M059J (cell line): ENCODE results near the gene SLC12A7. TPM values are rescaled to one million over a fixed set of nuclear protein-coding genes. Genes with fewer than 3 reads are reported as not detected.
"Not testable (repeated sequence)": the region's sequence is repeated elsewhere in the genome, so short reads cannot be mapped to it uniquely, and the experiment has no call there.

Source experiments
- DNase-seq: peaks from one replicate; pipeline ENCODE4 v3.0.0-alpha.2; 2012; ENCODE audit warnings: low read depth
- total RNA-seq: library from RNA; depleted of rRNA; stranded (reverse); fragments of >200 nt; shearing (Covaris generic); gene quantifications from 2 replicates; pipeline ENCODE4 v1.2.3, GENCODE V29; 2014

The SLC12A7 gene
- total RNA-seq, 1 experiment from 2014 or later: 14.2 TPM

DNA sequence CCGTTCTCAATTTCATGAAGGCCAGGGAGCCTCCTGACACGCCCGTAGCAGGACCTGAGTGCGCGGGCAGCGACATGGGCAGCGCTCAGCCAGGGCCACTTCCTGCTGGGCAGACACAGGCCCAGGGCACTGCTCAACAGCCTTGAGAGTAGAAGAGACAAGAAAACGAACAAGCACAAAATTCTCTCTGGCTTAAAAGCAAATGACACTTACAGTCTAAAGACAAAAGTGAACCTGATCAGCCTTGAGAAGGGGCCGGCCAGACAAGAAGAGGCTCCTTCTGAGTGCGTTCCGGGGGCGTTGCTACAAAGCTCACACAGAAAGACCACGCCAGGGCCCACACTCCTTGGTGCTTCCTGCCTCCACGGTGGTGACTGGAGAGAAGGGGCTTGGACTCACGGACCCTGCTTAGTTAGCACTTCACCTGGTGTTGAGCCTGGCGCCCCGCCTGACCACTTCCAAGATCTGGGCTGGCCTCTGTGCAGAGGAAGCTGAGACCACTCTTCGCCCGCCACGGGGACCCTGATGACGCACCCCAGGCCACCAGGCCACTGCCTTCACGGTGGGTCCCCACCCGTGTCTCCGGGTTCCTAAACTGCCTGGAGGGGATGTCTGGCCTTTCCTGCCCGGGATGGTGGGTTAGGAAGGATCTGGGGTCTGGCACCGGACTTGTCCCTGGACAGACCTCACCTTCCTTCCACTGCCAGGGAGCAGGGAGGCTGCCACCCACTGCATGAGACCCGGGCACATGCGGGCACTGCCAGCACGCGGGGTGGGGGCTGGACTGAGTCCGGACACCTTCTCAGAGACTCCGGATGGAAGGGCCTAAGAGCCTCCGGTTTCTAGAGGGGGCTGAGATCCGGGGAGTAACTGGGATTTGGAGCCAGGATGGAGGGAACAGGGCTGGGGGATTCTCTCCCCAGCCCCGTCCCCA lies 1.3 kb downstream of the SLC12A7 start:
- DNase-seq: no peak

DNA sequence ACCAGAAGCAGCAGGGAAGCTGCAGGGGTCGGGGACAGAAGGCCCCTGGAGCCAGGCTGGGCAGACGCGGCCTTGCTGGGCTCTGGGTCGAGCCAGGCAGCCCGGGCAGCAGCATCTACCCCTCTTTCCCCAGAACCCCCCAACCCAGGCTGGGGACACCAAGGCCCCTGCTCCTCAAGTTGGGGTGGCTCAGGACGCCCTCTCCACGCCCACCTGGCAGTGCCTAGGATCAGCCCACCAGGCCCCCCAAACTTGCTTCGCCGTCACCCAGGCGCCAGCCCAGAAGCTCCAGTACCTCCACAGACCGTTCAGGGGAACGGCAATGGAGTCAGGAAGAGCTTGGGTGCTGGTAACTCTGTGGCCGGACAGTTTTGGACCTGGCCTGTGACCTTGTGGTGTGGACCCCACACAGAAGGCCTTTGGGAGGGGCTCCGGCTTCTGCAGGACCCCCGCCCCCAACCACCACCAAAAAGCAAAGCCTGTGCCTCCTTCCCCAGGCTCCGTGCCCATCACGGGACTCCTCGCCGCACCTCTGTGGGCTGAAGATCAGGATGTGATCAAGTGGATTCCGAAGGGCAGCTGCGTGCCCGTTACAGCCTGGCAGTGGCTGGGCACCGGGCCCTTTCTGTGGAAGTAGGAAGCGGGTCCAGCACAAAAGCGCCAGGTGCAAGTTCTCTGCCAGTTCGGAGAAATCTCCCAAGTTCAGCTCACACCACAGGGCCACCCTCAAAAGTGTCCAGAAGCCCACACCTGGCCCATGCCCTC lies 2.1 kb downstream of the SLC12A7 start:
- no peak for DNase-seq

DNA sequence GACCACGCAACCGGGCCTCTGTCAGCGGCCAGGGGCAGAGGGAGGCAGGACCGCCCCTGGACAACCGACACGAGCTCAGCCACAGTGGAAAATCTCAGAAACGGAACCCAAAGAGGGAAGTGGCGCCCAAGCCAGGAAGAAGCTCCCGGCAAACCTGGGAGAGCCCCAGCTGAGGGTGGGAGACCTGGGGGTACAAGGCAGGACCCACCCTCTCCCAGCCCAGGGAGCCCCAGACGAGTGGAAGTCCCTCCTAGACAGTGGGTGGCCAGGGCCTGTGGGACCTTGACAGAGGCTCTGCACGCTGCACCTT lies 3.0 kb downstream of the SLC12A7 start:
- no peak for DNase-seq

DNA sequence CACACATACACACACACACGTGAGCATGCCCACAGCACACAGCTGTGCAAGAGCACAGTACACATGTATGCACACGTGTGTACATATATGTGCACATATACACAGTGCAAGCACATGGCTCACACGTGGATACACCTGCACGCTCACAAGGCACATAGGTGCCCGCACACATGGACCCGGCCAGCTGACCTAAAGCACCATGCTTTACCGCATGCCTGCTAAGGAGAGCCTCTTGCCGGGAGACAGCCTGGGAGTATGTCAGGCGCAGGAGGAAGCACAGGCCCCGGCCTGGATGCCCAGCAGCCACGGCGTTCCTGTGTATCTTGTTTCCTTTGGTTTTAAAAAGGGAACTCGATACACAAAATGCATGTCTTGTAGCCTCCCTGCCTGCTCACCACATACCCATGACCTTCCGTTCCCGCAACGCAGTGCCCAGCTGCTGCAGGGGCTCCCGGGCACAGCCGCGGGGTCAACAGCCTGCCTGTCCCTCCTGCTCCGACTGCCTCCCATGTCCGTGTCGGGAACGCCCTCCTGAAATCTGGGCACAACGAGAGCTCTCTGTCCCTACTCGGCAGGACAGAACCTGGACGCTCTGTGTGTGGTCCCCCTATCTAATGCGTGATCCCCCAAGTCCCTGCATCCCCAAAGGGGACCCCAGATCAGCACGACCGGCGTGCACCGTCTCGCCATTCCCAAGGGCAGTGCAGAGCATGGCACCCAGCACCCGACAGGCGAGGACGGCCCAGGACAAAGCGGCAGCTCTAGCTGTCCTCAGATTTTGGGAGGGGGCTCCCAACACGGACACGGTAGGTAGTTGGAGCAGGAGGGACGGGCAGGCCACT lies 3.6 kb downstream of the SLC12A7 start:
- no peak for DNase-seq

DNA sequence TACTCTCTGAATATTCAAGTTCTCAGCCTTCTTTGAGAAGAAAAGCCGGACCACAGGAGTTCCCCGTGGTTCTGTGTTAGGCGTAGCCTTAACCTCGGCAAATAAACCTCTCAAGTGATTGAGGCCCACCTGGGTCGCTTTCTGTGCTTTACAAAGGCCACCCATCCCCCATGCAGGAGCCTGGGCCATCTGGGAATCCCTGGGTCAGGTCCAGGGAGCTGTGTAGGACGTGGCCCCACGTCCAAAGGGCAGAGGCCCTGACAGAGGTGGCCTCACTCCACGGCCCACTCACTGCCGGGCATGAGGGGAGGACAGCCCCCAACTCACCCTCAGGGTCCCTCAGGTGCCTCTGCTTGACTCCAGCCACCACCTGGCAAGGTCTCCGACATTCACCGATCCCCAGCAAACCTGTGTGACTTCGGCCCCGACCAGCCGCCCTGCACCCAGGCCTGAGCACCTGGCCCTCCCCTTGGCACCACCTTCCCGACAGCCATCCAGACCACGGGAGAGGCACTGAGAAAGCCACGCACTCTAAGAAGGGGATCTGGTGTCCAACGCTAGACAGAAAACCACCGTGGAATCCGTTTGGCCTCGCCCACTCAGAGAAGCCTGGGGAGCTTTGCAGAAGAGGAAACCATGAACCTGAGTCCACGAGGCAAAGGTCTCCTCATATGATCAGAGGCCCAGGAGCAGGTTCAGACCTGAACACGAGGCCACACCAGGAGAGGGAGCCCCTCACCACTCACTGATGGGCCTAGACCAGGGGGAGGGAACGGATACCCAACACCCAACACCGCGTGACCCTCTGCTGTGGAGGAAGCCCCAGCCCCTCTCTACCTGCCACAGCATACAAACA lies 4.5 kb downstream of the SLC12A7 start:
- no peak for DNase-seq

DNA sequence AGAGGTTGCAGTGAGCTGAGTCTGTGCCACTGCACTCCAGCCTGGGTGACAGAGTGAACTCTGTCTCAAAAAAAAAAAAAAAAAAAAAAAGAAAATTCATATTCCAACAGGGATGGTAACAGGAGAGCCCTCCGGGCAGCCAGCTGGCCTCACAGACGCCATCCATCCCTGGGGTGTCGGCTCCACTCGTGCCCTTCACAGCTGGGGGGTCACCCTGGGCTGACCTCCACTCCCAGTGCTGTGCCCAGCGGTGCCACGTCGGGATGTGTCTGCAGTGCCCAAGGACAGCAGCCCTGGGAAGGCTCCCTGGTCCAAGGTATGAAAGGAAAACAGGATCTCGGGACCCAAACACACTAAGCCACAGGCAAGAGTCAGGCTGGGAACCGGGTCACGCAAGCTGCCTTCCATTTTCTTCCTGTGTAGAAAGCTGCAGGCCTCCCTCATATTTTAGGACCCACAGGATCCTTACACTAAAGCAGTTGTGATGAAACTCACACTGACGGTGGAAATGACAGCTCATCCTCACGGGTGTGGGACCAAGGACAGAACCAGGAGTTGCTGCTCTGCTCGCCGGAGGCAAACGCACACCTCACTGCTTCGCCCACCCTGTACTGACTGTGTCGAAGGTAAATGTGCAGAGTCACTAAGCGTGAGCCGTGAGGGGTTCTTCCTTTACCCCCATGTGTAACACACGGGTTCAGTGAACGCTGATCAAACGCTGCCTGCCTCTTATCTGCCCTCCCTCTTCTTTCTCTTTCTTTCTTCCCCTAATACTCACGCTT lies 5.3 kb downstream of the SLC12A7 start:
- no peak for DNase-seq

DNA sequence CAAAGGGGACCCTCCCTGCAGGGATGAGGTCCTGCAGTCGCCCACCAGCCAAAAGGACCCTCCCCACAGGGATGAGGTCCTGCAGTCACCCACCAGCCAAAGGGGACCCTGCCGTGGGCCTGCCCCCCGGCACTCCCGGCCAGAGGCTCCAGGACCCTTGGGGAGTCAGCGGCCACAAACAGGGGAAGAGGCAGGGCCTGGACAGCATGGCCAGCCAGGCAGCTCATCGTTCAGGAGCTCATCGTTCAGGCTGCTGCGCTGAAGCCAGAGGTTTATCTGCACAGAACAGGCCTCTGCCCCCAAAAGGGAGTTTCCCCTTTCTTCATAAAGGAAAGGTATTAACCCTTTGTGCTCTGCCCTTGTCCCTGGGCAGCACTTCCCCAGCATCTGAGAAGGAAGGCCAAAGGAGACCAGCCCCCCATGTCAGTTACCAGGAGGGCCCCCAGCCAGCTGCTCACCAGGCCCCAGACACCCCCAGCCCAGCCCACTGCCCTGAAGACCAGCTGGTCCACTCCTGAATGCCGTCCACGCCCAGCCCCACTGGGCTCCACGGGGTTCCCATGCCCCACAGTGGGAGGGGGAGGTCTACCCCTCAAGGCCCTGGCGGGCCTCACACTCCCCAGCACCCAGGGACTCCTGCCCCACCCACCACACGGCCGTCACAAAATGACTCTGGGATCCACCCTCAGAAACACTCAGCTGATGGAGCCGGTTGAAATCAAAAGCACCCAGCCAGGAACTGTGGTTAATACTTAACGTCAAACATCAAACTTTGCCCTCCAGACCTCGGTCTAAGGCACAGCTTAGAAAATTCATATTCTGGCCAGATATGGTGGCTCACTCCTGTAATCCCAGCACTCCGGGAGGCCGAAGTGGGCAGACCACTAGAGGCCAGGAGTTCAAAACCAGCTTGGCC lies 6.3 kb downstream of the SLC12A7 start:
- no peak for DNase-seq

DNA sequence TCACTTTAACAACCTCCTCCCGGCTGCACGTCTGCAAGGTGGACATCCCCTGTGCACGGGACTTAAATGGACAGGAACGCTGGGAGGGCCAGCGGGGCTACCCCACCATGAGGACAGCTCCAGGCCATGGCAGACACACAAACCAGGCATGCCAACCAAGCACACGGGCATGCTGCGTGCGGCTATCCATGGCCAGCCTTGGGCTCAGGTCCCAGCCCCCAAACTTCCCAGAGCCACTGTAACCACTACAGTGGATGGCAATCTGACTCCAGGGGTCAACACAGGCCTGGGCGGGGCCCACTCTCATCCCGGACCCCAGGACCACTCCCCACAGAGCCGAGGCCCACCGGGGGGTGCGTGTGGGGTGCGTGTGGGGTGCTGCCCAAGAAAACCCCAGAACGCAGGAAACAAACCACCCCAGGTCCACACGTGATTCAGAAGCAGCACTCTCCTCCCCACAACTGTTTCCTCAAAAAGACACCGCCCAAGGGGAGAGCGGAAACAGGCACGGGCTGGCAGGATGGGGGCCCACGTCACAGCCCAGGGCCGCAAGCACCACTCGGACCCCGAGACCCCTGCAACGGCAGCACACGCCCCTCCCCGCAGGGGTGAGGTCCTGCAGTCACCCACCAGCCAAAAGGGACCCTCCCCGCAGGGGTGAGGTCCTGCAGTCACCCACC lies 7.4 kb downstream of the SLC12A7 start:
- no peak for DNase-seq

DNA sequence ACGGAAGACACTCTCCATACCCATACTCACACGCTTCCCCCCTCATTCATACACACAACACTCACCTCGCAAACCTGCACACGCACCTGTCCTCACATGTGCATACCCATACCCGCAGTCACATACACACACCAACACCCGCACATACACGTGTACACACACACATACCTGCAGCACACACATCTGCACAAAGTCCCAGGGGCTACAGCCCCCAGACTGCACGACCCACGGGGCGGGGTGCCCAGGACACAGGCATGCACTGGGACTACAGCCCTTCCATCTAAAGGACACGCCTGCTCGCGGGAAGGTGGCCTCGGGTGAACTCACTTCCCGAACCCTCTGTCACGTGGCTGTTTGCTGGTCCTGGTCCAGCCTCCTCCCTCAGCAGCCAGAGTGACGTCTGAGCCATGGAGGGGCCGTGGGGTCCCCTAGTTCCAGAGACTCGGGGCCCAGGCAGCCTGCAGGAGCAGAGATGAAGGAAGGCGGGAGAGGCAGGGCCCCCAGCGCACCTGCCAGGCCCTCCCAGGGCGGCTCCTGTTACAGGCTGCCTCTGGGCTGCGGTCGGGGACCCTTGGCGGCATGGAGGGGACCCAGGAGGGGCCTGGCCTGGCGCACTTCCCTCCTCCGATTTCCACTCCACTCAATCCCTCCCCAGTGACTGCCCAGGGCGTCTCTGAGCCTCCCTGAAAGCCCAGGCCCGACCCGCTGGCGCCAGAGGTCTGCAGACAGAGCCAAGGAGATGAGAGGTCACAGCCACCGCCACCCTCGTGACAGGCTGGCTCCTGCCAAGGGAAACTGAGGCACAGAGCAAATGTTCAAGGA lies 8.1 kb downstream of the SLC12A7 start:
- no peak for DNase-seq

DNA sequence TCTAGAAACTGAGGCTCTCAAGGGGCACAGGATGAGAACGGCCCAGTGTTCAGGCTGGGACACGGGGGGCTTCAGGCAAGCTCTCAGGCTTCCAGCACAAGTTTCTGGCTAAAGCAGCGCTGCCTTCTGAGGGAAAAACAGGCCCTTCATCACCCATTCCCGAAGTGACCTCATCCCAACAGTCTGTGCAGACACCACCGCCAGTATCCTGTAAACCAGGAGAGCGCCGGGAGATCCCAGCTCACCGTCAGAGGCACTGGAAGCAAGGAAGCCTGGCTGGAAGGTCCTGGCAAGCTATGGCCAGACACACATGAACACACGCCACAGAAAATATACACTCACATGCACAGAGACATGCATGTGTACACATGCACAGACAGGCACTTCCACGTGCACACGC lies 8.8 kb downstream of the SLC12A7 start:
- no peak for DNase-seq

DNA sequence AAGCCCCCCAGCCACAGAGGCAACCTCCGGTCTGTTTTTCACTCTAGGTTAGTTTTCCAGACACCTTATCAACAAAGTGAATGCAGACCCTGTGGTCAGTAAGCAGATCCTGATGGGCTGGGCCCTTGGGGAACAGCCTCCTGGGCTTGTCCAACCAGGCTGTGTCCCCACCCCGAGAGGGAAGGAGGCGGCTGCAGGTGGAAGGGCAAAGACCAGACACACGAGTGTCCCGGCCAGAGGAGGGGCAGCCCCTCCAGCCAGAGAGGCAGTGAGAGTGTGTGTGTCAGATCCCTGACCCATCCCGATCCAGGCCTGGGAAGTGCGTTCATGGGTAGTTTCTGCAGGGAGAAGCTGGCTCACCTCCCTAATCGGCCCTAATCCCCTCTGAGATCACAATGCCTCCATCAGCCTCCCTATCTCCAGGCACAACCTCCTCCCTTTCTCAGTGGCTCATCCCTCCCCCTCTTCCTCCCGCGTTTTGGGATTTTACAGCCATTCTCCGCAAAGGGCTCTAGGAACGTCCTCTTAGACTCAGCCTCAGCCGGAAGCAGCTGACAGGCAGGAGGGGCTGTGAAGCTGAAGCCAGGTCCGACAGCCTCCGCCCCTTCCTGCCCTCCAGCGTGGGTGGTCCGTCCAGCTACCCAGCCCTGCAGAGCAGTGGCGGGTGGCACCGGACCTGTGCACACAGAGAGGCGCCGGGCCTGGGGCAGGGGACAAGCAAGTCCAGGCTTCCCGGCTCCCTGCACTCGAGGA lies 9.7 kb downstream of the SLC12A7 start:
- no peak for DNase-seq

DNA sequence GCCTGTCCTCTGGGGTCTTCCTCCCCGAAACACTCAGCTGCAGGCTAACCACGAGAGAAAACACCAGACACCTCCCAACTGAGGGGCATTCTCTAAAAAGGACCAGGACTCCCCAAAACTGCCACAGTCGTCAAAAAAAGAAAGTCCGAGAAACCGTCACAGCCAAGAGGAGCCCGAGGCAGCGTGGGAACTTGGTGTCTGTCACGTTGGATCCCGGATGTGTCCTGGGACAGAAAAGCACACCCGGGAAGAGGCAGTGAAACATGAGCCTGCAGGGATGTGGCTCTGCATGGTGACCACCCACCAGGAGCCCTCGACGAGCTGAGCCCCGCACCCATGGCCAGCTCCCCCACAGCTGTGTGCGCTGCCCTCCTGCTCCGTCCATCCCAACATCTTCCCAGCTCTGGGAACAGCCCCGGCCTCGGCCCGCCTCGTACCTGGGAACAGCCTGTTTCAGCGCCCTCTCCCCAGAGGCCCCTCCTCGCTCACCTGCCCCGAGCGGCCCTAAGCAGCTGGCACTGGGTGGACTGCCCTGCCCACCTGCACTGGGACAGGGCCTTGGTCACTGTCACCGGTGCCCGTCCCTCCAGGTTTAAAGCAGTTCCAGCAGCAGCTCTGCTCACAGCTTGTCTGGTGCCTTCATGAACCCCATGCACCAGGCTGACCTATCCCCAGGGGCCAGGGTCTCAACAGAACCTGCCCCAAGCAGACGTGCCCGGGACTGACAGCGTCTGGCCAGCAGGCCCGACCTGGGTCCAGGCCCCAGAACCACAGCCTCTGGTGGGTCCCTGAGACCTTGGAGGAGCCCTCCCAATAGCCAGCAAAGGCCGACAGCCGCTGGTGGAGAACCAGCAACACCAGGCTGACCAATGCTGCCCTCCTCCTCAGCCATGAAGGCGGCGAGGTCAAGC lies 10.9 kb downstream of the SLC12A7 start:
- DNase-seq: no peak

DNA sequence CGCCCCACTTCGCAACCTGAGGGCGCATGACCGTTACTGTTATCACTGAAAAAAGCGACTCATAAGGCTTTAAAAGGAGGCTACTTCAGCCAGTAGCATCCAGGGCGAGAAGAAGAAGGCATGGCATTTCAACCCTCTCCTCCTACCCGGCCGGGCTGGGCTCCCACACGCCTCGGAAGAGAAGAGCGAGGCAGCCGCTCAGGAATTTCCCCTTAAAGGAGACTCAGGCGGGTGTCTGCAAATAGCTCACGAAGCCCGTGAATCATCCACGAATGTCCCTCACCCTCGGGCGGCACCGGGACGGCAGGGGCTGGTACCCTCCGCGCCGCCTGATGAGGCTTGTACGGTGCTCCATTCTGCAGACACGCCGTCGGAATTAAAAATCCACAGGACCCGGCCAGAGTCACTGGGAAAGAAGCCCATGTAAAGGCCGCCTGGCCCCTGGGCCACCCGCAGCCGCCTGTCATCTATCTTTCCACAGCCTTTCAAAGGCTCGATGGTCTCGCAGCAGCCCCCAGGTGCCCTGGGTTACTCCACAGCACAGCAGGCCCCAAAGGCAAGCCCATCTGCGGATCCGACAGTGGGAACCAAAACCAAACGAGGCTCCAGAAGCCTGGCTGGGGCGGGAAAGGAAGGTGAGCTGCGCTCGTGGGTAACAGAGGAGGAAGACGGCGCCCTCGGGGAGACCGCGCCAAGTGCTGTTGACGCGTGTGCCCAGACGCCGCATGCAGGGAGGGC lies 11.8 kb downstream of the SLC12A7 start:
- DNase-seq: no peak

DNA sequence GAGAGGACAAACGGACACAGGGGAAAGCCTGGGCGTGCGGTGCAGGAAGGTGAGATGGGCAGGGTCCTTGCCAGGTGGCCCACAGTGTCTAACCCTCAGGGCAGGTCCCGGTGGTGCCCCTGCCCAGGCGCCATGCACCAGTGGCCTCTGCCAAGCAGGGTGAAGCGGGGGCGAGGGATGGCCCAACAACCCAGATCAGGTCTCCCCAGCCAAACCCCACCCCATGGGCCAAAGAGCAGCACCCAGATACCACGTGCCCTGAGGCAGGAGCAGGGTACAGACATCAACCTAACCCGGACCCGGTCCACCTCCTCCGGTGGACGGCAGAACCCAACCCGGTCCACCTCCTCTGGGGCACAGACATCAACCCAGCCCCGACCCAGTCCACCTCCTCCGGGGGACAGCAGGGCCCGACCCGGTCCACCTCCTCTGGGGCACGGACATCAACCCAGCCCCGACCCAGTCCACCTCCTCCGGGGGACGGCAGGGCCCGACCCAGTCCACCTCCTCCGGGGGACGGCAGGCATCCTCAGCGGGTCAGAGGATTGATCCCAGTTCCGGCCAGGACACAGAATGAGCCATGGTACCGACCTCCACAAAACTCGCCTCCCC lies 12.8 kb downstream of the SLC12A7 start:
- DNase-seq: no peak

DNA sequence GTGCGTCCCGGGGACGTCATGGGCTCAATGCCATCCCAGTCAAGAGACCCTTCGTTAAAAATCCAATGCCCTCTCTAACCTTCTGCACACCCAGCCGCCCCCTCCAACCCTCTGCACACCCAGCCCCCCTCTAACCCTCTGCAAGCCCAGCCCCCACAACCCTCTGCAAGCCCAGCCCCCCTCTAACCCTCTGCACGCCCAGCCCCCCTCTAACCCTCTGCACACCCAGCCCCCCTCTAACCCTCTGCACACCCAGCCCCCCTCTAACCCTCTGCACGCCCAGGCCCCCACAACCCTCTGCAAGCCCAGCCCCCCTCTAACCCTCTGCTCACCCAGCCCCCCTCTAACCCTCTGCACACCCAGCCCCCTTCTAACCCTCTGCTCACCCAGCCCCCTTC lies 13.9 kb downstream of the SLC12A7 start:
- DNase-seq: not testable (repeated sequence)
